HCT116 (cell line): ENCODE data around the gene CRYAB. TPM values are rescaled to one million over a fixed set of nuclear protein-coding genes. Genes with fewer than 3 reads are reported as not detected.

Experiments
- total RNA-seq: library from RNA; stranded (reverse); gene quantifications from one replicate; pipeline ENCODE4 v1.2.1, GENCODE V29; 2021; ENCODE audit not compliant: unreplicated experiment

CRYAB gene
- total RNA-seq, 1 experiment from 2014 or later: not detected

Other genes with a start within 250 kb of the CRYAB start
- gene PPP2R1B, start 145.4 kb downstream of the CRYAB start, total RNA-seq: 24.9 TPM
- gene ALG9, start 40.2 kb downstream of the CRYAB start, total RNA-seq: 23.7 TPM
- gene FDXACB1, start 32.6 kb downstream of the CRYAB start, total RNA-seq: 3.8 TPM
- gene CFAP68, start 32.2 kb downstream of the CRYAB start, total RNA-seq: 49.6 TPM
- not detected for gene HSPB2, start 964 bp upstream of the CRYAB start, total RNA-seq
- 4.6 TPM for gene C11orf52, start 7.1 kb upstream of the CRYAB start, total RNA-seq
- gene DIXDC1, start 25.6 kb upstream of the CRYAB start, total RNA-seq: 5.6 TPM
- 68.1 TPM for gene DLAT, start 113.6 kb upstream of the CRYAB start, total RNA-seq
- gene PIH1D2, start 162.2 kb upstream of the CRYAB start, total RNA-seq: 1.6 TPM
- gene NKAPD1, start 162.5 kb upstream of the CRYAB start, total RNA-seq: 19.4 TPM
- 62.1 TPM for gene TIMM8B, start 175.0 kb upstream of the CRYAB start, total RNA-seq
- gene SDHD, start 175.1 kb upstream of the CRYAB start, total RNA-seq: 129 TPM